ENCODE measurements around the gene EVA1A. TPM values are rescaled to one million over a fixed set of nuclear protein-coding genes. Genes with fewer than 3 reads are reported as not detected.

Gene EVA1A
- total RNA-seq, 1 donor from 2014 or later, result 19.0 TPM

- H3K4me3 Mint-ChIP-seq (ENCODE audit: unreplicated experiment), result no peak overlapping the region
- H3K27me3 Mint-ChIP-seq (ENCODE audit: low read depth, unreplicated experiment), result no peaks in the 10 kb centered on the region
- Histone ChIP-seq H3K4me2 (ENCODE audit: low read length) (no peak overlapping the region), H3K27ac (ENCODE audit: low read depth, low read length) (no peak overlapping the region), H3K36me3 (ENCODE audit: insufficient read depth, low read length) (no peaks in the 10 kb centered on the region), H4K20me1 (ENCODE audit: insufficient read depth, low read length) (no peaks in the 10 kb centered on the region), H3K4me1 (ENCODE audit: insufficient read depth, low read length) (peaks cover 46% of the 10 kb centered on the region), H3K9ac (ENCODE audit: low read length) (no peak overlapping the region), H2AFZ (ENCODE audit: low read depth, low read length) (no peak overlapping the region), H3K4me3 (ENCODE audit: insufficient read depth, low read depth, low read length) (no peak overlapping the region), H3K27me3 (ENCODE audit: insufficient read depth, low read length) (no peaks in the 10 kb centered on the region), H3K9me3 (ENCODE audit: insufficient read depth, low read depth, low read length) (no peaks in the 10 kb centered on the region), H3K79me2 (ENCODE audit: insufficient read depth, low read length) (no peaks in the 10 kb centered on the region)
- no peak for DNase-seq (ENCODE audit: low read depth)
- TF ChIP-seq EZH2 (IDR thresholded peaks at IDR 0.05; ENCODE audit: insufficient read depth, low read length), result no peak
- TF ChIP-seq, protein P1, sequence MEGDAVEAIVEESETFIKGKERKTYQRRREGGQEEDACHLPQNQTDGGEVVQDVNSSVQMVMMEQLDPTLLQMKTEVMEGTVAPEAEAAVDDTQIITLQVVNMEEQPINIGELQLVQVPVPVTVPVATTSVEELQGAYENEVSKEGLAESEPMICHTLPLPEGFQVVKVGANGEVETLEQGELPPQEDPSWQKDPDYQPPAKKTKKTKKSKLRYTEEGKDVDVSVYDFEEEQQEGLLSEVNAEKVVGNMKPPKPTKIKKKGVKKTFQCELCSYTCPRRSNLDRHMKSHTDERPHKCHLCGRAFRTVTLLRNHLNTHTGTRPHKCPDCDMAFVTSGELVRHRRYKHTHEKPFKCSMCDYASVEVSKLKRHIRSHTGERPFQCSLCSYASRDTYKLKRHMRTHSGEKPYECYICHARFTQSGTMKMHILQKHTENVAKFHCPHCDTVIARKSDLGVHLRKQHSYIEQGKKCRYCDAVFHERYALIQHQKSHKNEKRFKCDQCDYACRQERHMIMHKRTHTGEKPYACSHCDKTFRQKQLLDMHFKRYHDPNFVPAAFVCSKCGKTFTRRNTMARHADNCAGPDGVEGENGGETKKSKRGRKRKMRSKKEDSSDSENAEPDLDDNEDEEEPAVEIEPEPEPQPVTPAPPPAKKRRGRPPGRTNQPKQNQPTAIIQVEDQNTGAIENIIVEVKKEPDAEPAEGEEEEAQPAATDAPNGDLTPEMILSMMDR (IDR thresholded peaks at IDR 0.05; ENCODE audit: insufficient read depth, low read depth, low read length), result no peak
- H3K36me3 Mint-ChIP-seq (ENCODE audit: low read depth, unreplicated experiment), result no peaks in the 10 kb centered on the region
- peaks cover 48% of the 10 kb centered on the region for H3K4me1 Mint-ChIP-seq (ENCODE audit: low read depth, unreplicated experiment)
- no peak for FAIRE-seq
- no peak overlapping the region for H3K27ac Mint-ChIP-seq (ENCODE audit: unreplicated experiment)
- H3K9me3 Mint-ChIP-seq (ENCODE audit: unreplicated experiment), result no peaks in the 10 kb centered on the region
Observed at GRCh38 chr2:75597949-75598348, 37.2 kb upstream of the EVA1A start.

- H3K79me2 ChIP-seq (ENCODE audit: insufficient read depth, low read length), result no peaks in the 10 kb centered on the region
- Mint-ChIP-seq H3K9me3 (ENCODE audit: unreplicated experiment) (no peaks in the 10 kb centered on the region), H3K4me1 (ENCODE audit: low read depth, unreplicated experiment) (peaks cover 46% of the 10 kb centered on the region), H3K27ac (ENCODE audit: unreplicated experiment) (peak overlapping the region; percentile 53), H3K27me3 (ENCODE audit: low read depth, unreplicated experiment) (no peaks in the 10 kb centered on the region), H3K4me3 (ENCODE audit: unreplicated experiment) (no peak overlapping the region), H3K36me3 (ENCODE audit: low read depth, unreplicated experiment) (no peaks in the 10 kb centered on the region)
- peak; percentile 62 for DNase-seq (ENCODE audit: low read depth)
- FAIRE-seq, result no peak
- peak overlapping the region; percentile 69 for H3K4me2 ChIP-seq (ENCODE audit: low read length)
- H3K9me3 ChIP-seq (ENCODE audit: insufficient read depth, low read depth, low read length), result no peaks in the 10 kb centered on the region
- peaks cover 51% of the 10 kb centered on the region for H3K4me1 ChIP-seq (ENCODE audit: insufficient read depth, low read length)
- H3K9ac ChIP-seq (ENCODE audit: low read length), result peak overlapping the region; percentile 70
- no peaks in the 10 kb centered on the region for H3K27me3 ChIP-seq (ENCODE audit: insufficient read depth, low read length)
- H3K27ac ChIP-seq (ENCODE audit: low read depth, low read length), result peak overlapping the region; percentile 95
- no peaks in the 10 kb centered on the region for H4K20me1 ChIP-seq (ENCODE audit: insufficient read depth, low read length)
- H3K4me3 ChIP-seq (ENCODE audit: insufficient read depth, low read depth, low read length), result no peak overlapping the region
- no peaks in the 10 kb centered on the region for H3K36me3 ChIP-seq (ENCODE audit: insufficient read depth, low read length)
- no peak for TF ChIP-seq EZH2 (IDR thresholded peaks at IDR 0.05; ENCODE audit: insufficient read depth, low read length)
- TF ChIP-seq, protein P1 (IDR thresholded peaks at IDR 0.05; ENCODE audit: insufficient read depth, low read depth, low read length), result no peak
- H2AFZ ChIP-seq (ENCODE audit: low read depth, low read length), result no peak overlapping the region
Observed at GRCh38 chr2:75596784-75597183, 36.0 kb upstream of the EVA1A start.

- Histone ChIP-seq H4K20me1 (ENCODE audit: insufficient read depth, low read length) (no peaks in the 10 kb centered on the region), H3K4me3 (ENCODE audit: insufficient read depth, low read depth, low read length) (peak overlapping the region; percentile 9), H3K9ac (ENCODE audit: low read length) (peak overlapping the region; percentile 70), H3K36me3 (ENCODE audit: insufficient read depth, low read length) (no peaks in the 10 kb centered on the region), H3K9me3 (ENCODE audit: insufficient read depth, low read depth, low read length) (no peaks in the 10 kb centered on the region), H3K27ac (ENCODE audit: low read depth, low read length) (peak overlapping the region; percentile 95), H3K79me2 (ENCODE audit: insufficient read depth, low read length) (no peaks in the 10 kb centered on the region), H3K27me3 (ENCODE audit: insufficient read depth, low read length) (no peaks in the 10 kb centered on the region), H2AFZ (ENCODE audit: low read depth, low read length) (peak overlapping the region; percentile 19), H3K4me2 (ENCODE audit: low read length) (peak overlapping the region; percentile 69), H3K4me1 (ENCODE audit: insufficient read depth, low read length) (peaks cover 53% of the 10 kb centered on the region)
- Mint-ChIP-seq H3K27ac (ENCODE audit: unreplicated experiment) (peak overlapping the region; percentile 53), H3K36me3 (ENCODE audit: low read depth, unreplicated experiment) (no peaks in the 10 kb centered on the region), H3K4me1 (ENCODE audit: low read depth, unreplicated experiment) (peaks cover 43% of the 10 kb centered on the region), H3K9me3 (ENCODE audit: unreplicated experiment) (no peaks in the 10 kb centered on the region), H3K27me3 (ENCODE audit: low read depth, unreplicated experiment) (no peaks in the 10 kb centered on the region), H3K4me3 (ENCODE audit: unreplicated experiment) (no peak overlapping the region)
- peak; percentile 96 for DNase-seq (ENCODE audit: low read depth)
- FAIRE-seq, result peak; percentile 43
- no peak for TF ChIP-seq EZH2 (IDR thresholded peaks at IDR 0.05; ENCODE audit: insufficient read depth, low read length)
- TF ChIP-seq, protein P1 (IDR thresholded peaks at IDR 0.05; ENCODE audit: insufficient read depth, low read depth, low read length), result no peak
Observed at GRCh38 chr2:75595541-75596395, 35.0 kb upstream of the EVA1A start.
